Epithelial cell of alveolus of lung (primary cell): ENCODE results near the gene FTCD. TPM values are rescaled to one million over a fixed set of nuclear protein-coding genes. Genes with fewer than 3 reads are reported as not detected.

Source experiments
- total RNA-seq: library from RNA; depleted of rRNA; stranded (reverse); fragments of >200 nt; gene quantifications from 2 replicates; pipeline ENCODE4 v1.2.1, GENCODE V29; 2015

The FTCD gene
- not detected in 2 replicates for total RNA-seq

DNA sequence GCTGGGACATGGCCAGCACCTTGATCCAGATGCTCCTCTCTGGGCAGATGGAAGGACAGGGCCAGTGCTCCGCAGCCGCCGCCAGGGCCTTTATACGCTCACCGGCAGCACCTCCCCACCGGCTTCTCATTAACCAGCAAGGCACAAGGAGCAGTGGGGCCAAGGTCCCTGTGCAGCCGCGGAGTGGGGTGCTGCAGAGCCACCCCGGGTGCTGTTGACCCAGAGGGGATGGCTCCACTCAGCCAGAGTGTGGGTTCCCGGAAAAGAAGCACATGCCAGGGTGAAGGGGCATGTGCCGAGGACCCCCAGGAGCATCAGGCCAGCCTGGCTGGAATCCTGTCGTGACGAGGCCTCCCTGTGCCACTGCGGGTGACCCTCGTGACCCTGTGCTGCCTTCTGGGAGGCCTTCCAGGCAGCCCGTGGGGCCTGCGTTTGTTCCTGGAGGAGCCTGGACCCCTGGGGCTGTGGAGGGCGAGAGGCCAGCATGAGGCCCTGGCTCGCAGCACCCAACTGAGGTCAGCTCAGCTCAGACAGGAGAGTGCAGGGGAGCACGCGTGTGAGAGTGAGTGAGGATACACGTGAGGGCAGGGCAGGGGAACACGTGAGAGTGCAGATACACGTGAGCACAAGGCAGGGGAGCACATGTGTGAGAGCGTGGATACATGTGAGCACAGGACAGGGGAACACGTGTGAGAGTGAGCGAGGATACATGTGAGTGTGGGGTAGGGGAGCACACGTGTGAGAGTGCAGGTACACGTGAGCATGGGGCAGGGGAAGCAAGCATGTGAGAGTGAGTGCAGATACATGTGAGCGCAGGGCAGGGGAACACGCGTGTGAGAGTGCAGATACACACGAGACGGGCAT, at the start of gene FTCD:
FTCD (minus strand) TSS at position 66 of the 864 bp plus-strand sequence; CDS start at position 10, 56 bp downstream.

DNA sequence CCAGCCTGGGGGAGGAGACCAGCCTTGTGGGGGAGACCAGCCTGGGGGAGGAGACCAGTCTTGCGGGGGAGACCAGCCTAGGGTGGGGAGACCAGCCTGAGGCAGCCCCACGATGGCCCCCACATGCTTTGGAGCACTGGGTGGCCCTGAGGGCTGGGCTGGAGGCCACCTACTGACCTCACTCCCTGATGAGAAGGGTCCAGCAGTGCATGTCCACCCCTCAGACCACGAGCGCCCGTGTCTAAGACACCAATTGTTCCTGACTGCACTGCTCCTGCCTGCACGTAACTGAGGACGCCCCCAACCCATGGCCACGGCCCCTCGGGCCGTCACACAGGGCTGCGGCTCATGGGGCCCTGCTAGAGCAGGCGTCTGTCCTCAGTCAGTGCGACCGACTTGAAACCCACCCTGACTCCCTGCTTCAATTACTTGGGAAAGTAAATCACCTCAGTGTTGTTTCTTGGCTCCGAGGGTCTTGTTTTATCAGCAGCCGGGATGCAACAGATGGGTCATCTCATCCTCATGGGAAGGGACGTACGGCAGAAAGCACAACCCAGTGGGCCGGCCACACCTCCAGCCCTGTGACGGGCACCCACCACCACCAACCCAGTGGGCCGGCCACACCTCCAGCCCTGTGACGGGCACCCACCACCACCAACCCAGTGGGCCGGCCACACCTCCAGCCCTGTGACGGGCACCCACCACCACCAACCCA, 28.7 kb upstream of the FTCD start, which contains the start of gene SPATC1L:
SPATC1L (minus strand) TSS at position 550 of the 715 bp plus-strand sequence. CDS start 1,643 bp downstream, outside the sequence.

GRCh38 chr21:46097336-46098293, 57.8 kb downstream of the FTCD start, which contains the start of gene COL6A2:
TSS of gene COL6A2 (plus strand) at chr21:46098112.

Other genes with a start within 250 kb of the FTCD start
- gene COL6A1, start 173.8 kb downstream of the FTCD start, total RNA-seq = 1,740 and 2,083 TPM in 2 replicates
- 1,554 and 1,623 TPM in 2 replicates for gene COL6A2, start 57.5 kb downstream of the FTCD start, total RNA-seq
- gene SPATC1L, start 28.9 kb upstream of the FTCD start, total RNA-seq = 17.5 and 30.8 TPM in 2 replicates
- gene LSS, start 73.2 kb upstream of the FTCD start, total RNA-seq = 48.7 and 103 TPM in 2 replicates
- 44.5 and 47.8 TPM in 2 replicates for gene MCM3AP, start 130.0 kb upstream of the FTCD start, total RNA-seq
- 20.3 and 26.5 TPM in 2 replicates for gene YBEY, start 130.8 kb upstream of the FTCD start, total RNA-seq
- 3.7 and 5.0 TPM in 2 replicates for gene C21orf58, start 168.3 kb upstream of the FTCD start, total RNA-seq
- gene PCNT, start 168.6 kb upstream of the FTCD start, total RNA-seq = 13.7 and 14.4 TPM in 2 replicates